22Rv1 (cell line): ENCODE results near the gene GRIK4.

ENCODE experiments used
- ZFX ChIP-seq: fragments of 450-650 bp; IDR thresholded peaks from 2 replicates; pipeline ENCODE4 v1.6.1; 2017; ENCODE audit warnings: antibody characterized with exemption, borderline replicate concordance
- TF ChIP-seq, protein P1 (sequence below): fragments of 450-650 bp; IDR thresholded peaks from 2 replicates; pipeline ENCODE4 v1.5.1; 2017; ENCODE audit warnings: mild to moderate bottlenecking

DNA sequence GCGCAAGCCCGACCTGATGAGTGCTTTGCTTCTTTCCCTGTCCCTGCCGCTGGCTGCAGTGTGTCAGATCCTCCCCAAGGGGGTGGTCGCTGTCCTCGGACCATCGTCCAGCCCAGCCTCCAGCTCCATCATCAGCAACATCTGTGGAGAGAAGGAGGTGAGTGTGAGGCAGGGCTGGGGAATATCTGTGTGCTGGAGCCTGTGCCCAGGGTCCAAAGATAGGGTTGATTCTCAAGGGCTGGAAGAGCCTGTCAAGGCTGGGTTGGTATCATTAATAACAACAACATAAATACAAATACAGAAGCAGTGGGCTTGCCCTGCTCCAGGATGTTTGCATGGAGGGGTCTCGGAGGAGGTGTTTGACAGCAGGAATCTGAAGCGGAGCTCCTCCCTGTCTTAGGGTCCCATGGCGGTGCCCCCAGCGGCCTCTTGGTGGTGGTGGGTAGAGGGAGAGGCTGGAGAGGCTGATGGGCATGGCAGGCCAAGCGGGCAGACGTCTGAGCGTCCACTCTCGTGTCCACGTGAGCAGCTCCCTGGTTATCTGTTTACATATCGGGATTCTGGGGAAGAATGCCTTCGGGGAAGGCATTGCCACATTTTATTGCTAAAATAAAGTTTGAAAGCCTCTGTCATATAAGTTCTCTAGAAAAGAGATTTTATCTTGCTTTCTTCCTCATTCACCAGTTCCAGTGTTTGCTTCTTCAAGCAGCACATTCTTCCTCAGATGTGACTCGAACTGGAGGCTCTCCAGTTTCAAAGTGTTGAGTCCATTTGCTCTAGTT is 304.0 kb downstream of the GRIK4 start:
- TF ChIP-seq, protein P1, sequence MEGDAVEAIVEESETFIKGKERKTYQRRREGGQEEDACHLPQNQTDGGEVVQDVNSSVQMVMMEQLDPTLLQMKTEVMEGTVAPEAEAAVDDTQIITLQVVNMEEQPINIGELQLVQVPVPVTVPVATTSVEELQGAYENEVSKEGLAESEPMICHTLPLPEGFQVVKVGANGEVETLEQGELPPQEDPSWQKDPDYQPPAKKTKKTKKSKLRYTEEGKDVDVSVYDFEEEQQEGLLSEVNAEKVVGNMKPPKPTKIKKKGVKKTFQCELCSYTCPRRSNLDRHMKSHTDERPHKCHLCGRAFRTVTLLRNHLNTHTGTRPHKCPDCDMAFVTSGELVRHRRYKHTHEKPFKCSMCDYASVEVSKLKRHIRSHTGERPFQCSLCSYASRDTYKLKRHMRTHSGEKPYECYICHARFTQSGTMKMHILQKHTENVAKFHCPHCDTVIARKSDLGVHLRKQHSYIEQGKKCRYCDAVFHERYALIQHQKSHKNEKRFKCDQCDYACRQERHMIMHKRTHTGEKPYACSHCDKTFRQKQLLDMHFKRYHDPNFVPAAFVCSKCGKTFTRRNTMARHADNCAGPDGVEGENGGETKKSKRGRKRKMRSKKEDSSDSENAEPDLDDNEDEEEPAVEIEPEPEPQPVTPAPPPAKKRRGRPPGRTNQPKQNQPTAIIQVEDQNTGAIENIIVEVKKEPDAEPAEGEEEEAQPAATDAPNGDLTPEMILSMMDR: no peak
- TF ChIP-seq ZFX: no peak
